ENCODE data around the gene PSMB9. TPM values are rescaled to one million over a fixed set of nuclear protein-coding genes. Genes with fewer than 3 reads are reported as not detected.

The PSMB9 gene
- polyA plus RNA-seq, 4 donors = 5.7 to 6.4 (median 6.0) TPM

DNA sequence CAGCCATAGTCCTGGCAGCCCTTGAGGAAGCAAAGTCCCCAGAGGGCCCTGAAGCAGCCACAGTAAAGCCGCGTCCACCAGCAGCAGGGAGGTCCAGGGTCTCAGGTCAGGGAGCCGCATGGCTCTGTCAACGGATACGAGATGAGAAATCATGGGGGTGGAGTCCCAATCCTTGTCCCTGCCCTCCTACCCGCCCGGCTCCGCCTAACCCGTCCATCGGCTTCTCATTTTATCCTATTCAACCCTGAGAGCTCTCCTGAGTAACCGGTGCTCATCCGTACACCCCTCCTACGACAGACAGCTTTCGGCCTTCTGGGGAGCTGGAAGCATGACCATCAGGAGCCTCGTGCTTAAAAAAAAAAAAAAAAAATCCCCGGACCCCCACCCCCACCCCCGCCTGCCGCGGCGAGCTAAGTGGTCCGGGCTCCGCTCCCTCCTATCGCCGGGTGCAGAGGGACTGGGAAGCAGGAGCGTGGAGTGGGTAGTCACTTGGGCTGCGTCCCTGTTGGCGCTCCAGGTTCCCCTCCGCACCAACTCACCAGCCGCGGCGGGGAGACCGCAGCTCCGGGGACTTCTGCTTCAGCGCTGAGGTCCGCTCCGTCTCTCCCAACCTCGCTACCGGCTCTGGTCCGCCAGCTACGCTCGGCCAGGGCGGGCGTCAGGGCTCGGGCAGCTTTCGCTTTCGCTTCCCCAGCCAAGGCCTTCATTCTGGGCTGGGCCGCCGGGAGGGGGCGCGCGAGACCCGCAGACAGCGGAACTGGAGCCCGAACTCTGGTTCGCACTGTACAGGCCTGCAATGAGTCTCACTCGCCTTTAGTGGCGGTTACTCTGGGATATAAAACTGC lies 15.7 kb upstream of the PSMB9 start, which contains the start of gene TAP2:
Gene TAP2 (minus strand): TSS at position 626 of the 845 bp plus-strand sequence. CDS start 506 bp downstream, at position 120.
- peak; percentile 80 to 87 (median 84) for DNase-seq (ENCODE audit: low read depth in 4 of 4, low spot score in 3 of 4)

- no peak for DNase-seq (ENCODE audit: low read depth in 4 of 4, low spot score in 3 of 4)
These were observed 14.6 kb upstream of the PSMB9 start for GRCh38 chr6:32839356-32839755.

DNA sequence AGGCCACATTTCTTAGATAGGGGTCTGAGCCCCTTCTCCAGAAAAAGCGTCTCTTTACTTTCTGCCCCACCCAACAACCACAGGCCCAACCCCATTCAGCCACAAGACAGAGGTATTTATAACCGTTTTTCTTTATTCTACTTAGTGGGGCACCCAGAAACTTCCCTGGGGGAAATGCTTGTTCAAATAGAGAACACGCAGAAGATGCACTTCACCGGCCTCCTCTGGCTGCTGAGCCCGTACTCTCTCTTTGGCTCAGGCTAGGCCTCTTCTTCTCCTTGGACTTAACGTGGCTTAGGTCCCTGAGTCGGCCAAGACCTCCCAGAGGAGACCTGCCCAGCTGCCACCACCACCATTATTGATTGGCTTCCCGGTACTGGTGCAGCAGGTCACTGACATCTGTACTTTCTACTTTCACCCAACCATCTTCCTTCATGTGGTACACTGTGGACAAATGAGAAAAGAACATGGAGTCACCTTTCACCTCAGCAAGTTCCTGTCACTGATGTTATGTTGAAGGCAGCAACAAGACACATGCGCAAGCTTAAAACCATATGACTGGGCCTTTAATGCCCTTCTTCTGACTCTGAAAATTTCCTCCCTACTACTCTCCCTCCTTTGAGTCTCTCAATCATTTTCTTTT lies 13.3 kb upstream of the PSMB9 start:
- no peak for DNase-seq (ENCODE audit: low read depth in 4 of 4, low spot score in 3 of 4)

DNA sequence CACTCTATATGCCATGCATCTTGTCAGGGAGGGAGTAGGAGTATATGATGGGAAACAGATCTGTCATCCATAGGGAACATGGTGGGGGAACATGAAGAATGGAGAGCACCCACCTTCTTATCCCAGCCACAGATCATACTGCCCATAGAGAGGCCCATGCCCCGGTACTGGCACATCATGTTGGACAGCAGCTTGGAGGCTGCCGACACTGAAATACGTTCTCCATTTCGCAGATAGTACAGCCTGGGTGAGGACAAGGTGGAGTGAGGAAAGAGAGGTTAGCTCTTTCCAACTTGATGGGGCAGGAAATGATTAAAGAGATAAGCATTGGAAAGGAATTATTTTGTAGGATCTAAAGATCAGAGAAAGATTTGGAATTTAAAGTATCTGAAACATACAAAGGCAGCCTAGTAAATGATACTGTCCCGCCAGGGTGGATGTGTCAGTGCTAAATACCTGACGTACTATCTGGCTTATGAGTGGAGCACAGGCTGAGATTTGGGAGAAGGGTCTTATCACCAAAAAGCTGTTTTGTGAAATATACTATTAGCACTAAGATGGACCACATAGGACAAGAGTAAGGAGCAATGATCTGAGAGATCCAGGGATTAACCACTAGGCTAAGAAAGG lies 11.9 kb upstream of the PSMB9 start:
- DNase-seq (ENCODE audit: low read depth in 4 of 4, low spot score in 3 of 4) = no peak

DNA sequence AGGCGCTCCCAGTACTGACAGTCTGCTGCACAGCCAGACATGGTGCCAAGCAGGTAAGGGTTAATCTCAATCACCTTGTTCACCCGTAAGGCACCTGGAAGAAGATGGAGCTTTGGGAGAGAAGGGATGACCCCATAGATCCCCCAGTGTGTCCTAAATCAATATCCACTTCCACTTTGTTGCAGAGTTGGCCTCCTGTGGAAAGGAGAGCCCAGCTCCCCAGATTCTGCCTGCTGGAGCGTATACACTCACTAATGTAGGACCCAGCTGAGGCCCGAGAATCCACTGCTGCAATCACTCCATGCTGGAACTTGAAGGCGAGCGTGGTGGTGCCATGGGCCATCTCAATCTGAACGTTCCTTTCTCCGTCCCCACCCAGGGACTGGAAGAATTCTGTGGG lies 11.3 kb upstream of the PSMB9 start:
- DNase-seq (ENCODE audit: low read depth in 4 of 4, low spot score in 3 of 4) = no peak

DNA sequence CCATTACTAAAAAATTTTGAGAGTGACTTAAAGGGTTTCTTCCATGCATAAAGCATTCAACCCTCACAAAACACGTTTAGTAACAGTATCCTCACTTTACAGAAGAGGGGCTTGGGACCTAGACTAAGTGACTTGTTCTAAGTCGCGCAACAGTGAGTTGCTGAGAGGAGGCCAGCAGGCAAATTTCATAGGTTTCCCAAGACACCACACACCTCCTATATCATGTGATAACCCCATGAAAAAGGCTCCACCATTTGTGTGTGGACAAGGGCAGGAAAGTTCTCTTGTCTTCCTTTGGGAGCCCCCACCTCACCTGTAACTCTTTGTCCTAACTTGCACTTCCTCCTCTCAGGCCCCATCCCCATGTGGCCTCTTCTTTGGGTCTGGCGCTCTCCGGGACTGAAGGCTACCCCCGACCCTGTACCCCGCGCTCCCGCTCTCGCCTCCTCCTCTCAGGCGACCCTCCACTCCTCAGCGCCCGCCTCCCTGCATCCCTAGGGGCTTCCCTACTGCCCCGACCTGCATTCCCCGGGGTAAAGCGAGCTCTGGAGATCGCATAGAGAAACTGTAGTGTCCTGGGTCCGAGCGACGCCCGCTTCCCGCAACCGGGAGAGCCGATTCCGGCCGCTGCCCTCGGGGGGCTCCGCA lies 10.5 kb upstream of the PSMB9 start:
- no peak for DNase-seq (ENCODE audit: low read depth in 4 of 4, low spot score in 3 of 4)

- peak; percentile 85 to 92 (median 88) for DNase-seq (ENCODE audit: low read depth in 4 of 4, low spot score in 3 of 4)
These were observed 9.8 kb upstream of the PSMB9 start, which contains the start of gene PSMB8 for GRCh38 chr6:32843979-32844838. Gene PSMB8, minus strand, starts transcription at chr6:32844047. Its CDS starts 51 bp downstream, at chr6:32843996.

DNA sequence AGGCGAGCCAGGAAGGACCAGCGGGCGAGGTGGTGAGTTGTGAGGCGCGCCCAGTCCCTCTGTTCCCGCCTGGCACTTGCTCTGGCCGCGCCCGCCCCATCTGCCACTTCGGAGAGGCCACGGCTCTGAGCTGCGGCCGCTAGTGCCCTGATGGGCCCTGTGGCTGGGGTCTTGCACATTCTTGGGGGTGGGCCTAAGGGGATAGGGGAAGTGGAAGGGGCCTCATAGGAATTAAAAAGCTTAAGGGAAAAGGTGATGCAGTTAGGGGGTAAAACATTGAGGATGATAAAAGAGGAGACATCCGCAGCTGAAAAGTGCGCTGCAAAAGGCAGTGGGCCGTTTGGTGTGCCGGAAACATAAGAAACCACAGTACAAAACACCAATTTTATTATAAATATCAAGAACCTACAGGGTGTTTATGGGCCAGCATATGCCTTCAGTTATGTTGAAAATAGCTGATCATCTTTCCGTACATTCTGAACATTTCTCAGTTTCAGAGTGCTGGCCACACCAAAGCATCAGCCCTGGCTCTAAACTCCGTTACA lies 9.1 kb upstream of the PSMB9 start:
- no peak for DNase-seq (ENCODE audit: low read depth in 4 of 4, low spot score in 3 of 4)

- no peak for DNase-seq (ENCODE audit: low read depth in 4 of 4, low spot score in 3 of 4)
These were observed 8.6 kb upstream of the PSMB9 start for GRCh38 chr6:32845384-32845884.

GRCh38 chr6:32847004-32847403 lies 7.0 kb upstream of the PSMB9 start:
- DNase-seq (ENCODE audit: low read depth in 4 of 4, low spot score in 3 of 4) = no peak

- no peak for DNase-seq (ENCODE audit: low read depth in 4 of 4, low spot score in 3 of 4)
These were observed 6.2 kb upstream of the PSMB9 start for GRCh38 chr6:32847795-32848194.

DNA sequence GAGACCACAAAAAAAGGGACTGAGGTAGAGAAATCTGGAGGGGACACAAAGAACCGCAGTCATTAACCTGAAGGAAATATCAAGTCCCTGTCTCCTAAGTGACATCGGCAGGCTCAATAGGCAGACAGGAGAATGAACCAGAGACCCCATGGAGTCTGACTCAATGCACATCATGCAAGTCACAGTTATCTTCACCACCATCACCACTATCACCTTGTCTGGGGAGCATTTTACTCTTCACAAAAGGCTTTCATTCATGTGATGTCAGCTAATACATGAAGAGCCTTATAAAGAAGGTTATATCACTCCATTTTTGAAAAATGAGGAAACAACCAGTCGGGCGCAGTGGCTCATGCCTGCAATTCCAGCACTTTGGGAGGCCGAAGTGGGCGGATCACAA lies 4.9 kb upstream of the PSMB9 start:
- no peak for DNase-seq (ENCODE audit: low read depth in 4 of 4, low spot score in 3 of 4)

GRCh38 chr6:32851025-32851424 lies 3.0 kb upstream of the PSMB9 start:
- DNase-seq (ENCODE audit: low read depth in 4 of 4, low spot score in 3 of 4) = no peak

DNA sequence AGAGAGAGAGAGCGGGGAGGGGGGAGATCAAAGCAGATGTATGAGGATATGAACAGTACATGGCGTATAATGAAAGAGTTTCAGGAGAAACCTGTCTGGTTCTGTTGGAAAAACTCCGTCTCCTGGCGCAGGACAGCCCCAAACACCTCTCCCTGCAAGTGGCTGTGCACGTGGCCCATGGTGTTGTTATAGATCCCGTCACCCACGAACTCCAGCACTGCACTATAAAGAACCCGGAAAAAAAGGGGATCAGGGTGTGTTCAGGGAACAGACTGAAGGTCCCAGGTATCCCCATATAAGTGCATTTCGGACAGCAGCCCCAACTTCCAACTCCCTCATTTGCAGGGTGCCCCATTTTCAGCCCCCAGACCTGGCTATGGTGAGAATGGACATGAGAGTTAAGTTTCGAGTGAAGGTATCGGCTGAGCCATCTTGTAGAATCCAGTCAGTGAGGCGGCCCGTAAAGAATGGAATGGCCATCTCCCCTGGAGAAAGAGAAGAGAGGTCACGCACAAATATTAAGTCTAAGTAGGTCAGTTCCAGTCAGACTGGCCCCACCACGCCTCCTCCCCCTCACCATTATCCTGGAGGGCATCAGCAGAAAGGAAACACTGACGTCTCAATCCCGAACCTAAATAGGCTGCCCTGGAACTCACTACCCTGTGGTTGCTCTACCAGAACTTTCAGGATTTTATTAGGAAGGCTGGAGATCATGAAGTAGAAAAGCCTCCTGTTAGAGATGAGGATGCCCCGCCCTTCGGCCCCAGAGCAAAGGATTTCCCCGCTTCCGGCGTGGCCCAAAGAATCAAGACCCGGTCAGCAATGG lies 1.8 kb upstream of the PSMB9 start:
- no peak for DNase-seq (ENCODE audit: low read depth in 4 of 4, low spot score in 3 of 4)

- DNase-seq (ENCODE audit: low read depth in 4 of 4, low spot score in 3 of 4) = peak in 1 of 4 donors; percentile 7
These were observed 1.0 kb upstream of the PSMB9 start for GRCh38 chr6:32852844-32853540.

GRCh38 chr6:32854376-32855178 lies 585 bp downstream of the PSMB9 start:
- DNase-seq (ENCODE audit: low read depth in 4 of 4, low spot score in 3 of 4) = peak in 1 of 4 donors; percentile 7
